HG03039 (cell line): Measurements from ENCODE around the gene SBNO2.
"Not testable (repeated sequence)": the region's sequence is repeated elsewhere in the genome, so short reads cannot be mapped to it uniquely, and the experiment has no call there.

Experiments used
- ATAC-seq: cut with Tn5 transposase; IDR thresholded peaks from one replicate; pipeline ENCODE4 v1.9.1; 2021; ENCODE audit warnings: mild to moderate bottlenecking, moderate library complexity; ENCODE audit not compliant: unreplicated experiment

The SBNO2 gene

GRCh38 chr19:1139126-1139525, 34.9 kb downstream of the SBNO2 start:
- no peak for ATAC-seq

GRCh38 chr19:1138121-1138520, 35.9 kb downstream of the SBNO2 start:
- ATAC-seq, result no peak

- ATAC-seq, result no peak
Measured at GRCh38 chr19:1136621-1137317, 37.3 kb downstream of the SBNO2 start.

GRCh38 chr19:1136201-1136600, 37.9 kb downstream of the SBNO2 start:
- ATAC-seq, result no peak

GRCh38 chr19:1135454-1135853, 38.6 kb downstream of the SBNO2 start:
- no peak for ATAC-seq

- no peak for ATAC-seq
Measured at GRCh38 chr19:1134431-1134830, 39.6 kb downstream of the SBNO2 start.

- peak; percentile 37 for ATAC-seq
Measured at GRCh38 chr19:1133471-1133929, 40.6 kb downstream of the SBNO2 start.

GRCh38 chr19:1132552-1133383, 41.3 kb downstream of the SBNO2 start:
- no peak for ATAC-seq

GRCh38 chr19:1131718-1132551, 42.1 kb downstream of the SBNO2 start:
- no peak for ATAC-seq

GRCh38 chr19:1130771-1131717, 43.0 kb downstream of the SBNO2 start:
- no peak for ATAC-seq

- no peak for ATAC-seq
Measured at GRCh38 chr19:1129535-1129934, 44.5 kb downstream of the SBNO2 start.

GRCh38 chr19:1129084-1129483, 45.0 kb downstream of the SBNO2 start:
- not testable (repeated sequence) for ATAC-seq

GRCh38 chr19:1128106-1128505, 46.0 kb downstream of the SBNO2 start:
- ATAC-seq, result no peak

- ATAC-seq, result no peak
Measured at GRCh38 chr19:1126984-1127760, 46.9 kb downstream of the SBNO2 start.

GRCh38 chr19:1125601-1126467, 48.2 kb downstream of the SBNO2 start:
- ATAC-seq, result no peak

GRCh38 chr19:1123885-1124677, 50.0 kb downstream of the SBNO2 start:
- ATAC-seq, result no peak

GRCh38 chr19:1123381-1123780, 50.7 kb downstream of the SBNO2 start:
- ATAC-seq, result no peak

GRCh38 chr19:1122972-1123363, 51.1 kb downstream of the SBNO2 start:
- no peak for ATAC-seq
